Hepatocyte (in vitro differentiated cells): ENCODE measurements around the gene DCDC2. TPM values are rescaled to one million over a fixed set of nuclear protein-coding genes. Genes with fewer than 3 reads are reported as not detected.
A peak's percentile ranks its signal among the peaks of the same experiment; 100 is the strongest.
"Not testable (repeated sequence)": the region's sequence is repeated elsewhere in the genome, so short reads cannot be mapped to it uniquely, and the experiment has no call there.

Experiments
- DNase-seq: peaks from one replicate; pipeline ENCODE4 v3.0.0-alpha.2; 2016; ENCODE audit warnings: low spot score
- H2AFZ ChIP-seq: fragments of 200-600 bp; sonication (generic); 2 replicates; pipeline ENCODE4 v1.6.0; 2016; ENCODE audit warnings: antibody characterized with exemption, mild to moderate bottlenecking
- H3K27ac ChIP-seq: fragments of 200-600 bp; sonication (generic); 2 replicates; pipeline ENCODE4 v1.5.1; 2016; ENCODE audit warnings: mild to moderate bottlenecking
- H3K27me3 ChIP-seq: fragments of 200-600 bp; sonication (generic); 2 replicates; pipeline ENCODE4 v1.6.1; 2016
- H3K36me3 ChIP-seq: fragments of 200-600 bp; sonication (generic); replicated peaks from 2 replicates; pipeline ENCODE4 v1.5.1; 2016; ENCODE audit warnings: low read depth; ENCODE audit not compliant: insufficient read depth
- H3K4me1 ChIP-seq: fragments of 200-600 bp; sonication (generic); 2 replicates; pipeline ENCODE4 v1.5.1; 2016; ENCODE audit warnings: mild to moderate bottlenecking, moderate library complexity; ENCODE audit not compliant: insufficient read depth
- H3K4me2 ChIP-seq: fragments of 200-600 bp; sonication (generic); 2 replicates; pipeline ENCODE4 v1.6.0; 2016
- H3K4me3 ChIP-seq: fragments of 200-600 bp; sonication (generic); 2 replicates; pipeline ENCODE4 v1.5.1; 2016; ENCODE audit warnings: mild to moderate bottlenecking
- H3K79me2 ChIP-seq: fragments of 200-600 bp; sonication (generic); 2 replicates; pipeline ENCODE4 v1.6.0; 2017; ENCODE audit warnings: mild to moderate bottlenecking
- H3K9me2 ChIP-seq: fragments of 200-600 bp; sonication (generic); replicated peaks from 2 replicates; pipeline ENCODE4 v1.6.0; 2017; ENCODE audit warnings: mild to moderate bottlenecking; ENCODE audit not compliant: insufficient read depth
- H3K9me3 ChIP-seq: fragments of 200-600 bp; sonication (generic); 2 replicates; pipeline ENCODE4 v1.5.1; 2016; ENCODE audit warnings: low read depth, mild to moderate bottlenecking
- H4K20me1 ChIP-seq: fragments of 200-600 bp; sonication (generic); 2 replicates; pipeline ENCODE4 v1.6.0; 2016; ENCODE audit warnings: mild to moderate bottlenecking; ENCODE audit not compliant: insufficient read depth, poor library complexity, severe bottlenecking
- EZH2 ChIP-seq: fragments of 200-600 bp; sonication (generic); IDR thresholded peaks from 2 replicates; pipeline ENCODE4 v1.6.1; 2016; ENCODE audit warnings: antibody characterized with exemption, mild to moderate bottlenecking, borderline replicate concordance
- EZH2phosphoT487 ChIP-seq: fragments of 200-600 bp; sonication (generic); IDR thresholded peaks from one replicate; pipeline ENCODE4 v1.6.1; 2018; ENCODE audit warnings: antibody characterized with exemption, mild to moderate bottlenecking, low read depth, moderate library complexity; ENCODE audit not compliant: unreplicated experiment, severe bottlenecking
- WGBS: methylation state at CpG from one replicate; pipeline ENCODE4 v1.1.6; 2016; ENCODE audit warnings: low lambda C conversion rate; ENCODE audit errors: missing lambda C conversion rate; 5-methylcytosine and 5-hydroxymethylcytosine counted together
- polyA plus RNA-seq: library from polyadenylated mRNA; unstranded; fragments of >200 nt; fragmentation: Nextera tagmentation; extraction: Ambion mirVana; gene quantifications from 2 replicates; pipeline ENCODE4 v1.2.1, GENCODE V29; 2016
- total RNA-seq: library from RNA; depleted of rRNA; stranded (reverse); fragments of >200 nt; gene quantifications from 2 replicates; pipeline ENCODE4 v1.2.3, GENCODE V29; 2014
- TF ChIP-seq, protein P1 (sequence below): fragments of 200-600 bp; sonication (generic); IDR thresholded peaks from 2 replicates; pipeline ENCODE4 v1.5.1; 2016; ENCODE audit warnings: antibody characterized with exemption, mild to moderate bottlenecking; ENCODE audit not compliant: poor library complexity

The DCDC2 gene
- total and polyA plus RNA-seq, 2 experiments from 2014 or later = 2.7 to 4.7 TPM

- H4K20me1 ChIP-seq = no peaks in the 10 kb centered on the region
- H3K9me2 ChIP-seq = no peaks in the 10 kb centered on the region
- H3K36me3 ChIP-seq = no peaks in the 10 kb centered on the region
- H3K4me1 ChIP-seq = peaks cover 20% of the 10 kb centered on the region
- no peak overlapping the region for H3K4me2 ChIP-seq
- H3K27ac ChIP-seq = peak overlapping the region; percentile 52
- H3K79me2 ChIP-seq = no peaks in the 10 kb centered on the region
- no peak overlapping the region for H3K4me3 ChIP-seq
- H3K9me3 ChIP-seq = no peaks in the 10 kb centered on the region
- peak; percentile 6 for DNase-seq
- H2AFZ ChIP-seq = no peak overlapping the region
- no peak for TF ChIP-seq EZH2phosphoT487
- no peak for TF ChIP-seq EZH2
- TF ChIP-seq, protein P1, sequence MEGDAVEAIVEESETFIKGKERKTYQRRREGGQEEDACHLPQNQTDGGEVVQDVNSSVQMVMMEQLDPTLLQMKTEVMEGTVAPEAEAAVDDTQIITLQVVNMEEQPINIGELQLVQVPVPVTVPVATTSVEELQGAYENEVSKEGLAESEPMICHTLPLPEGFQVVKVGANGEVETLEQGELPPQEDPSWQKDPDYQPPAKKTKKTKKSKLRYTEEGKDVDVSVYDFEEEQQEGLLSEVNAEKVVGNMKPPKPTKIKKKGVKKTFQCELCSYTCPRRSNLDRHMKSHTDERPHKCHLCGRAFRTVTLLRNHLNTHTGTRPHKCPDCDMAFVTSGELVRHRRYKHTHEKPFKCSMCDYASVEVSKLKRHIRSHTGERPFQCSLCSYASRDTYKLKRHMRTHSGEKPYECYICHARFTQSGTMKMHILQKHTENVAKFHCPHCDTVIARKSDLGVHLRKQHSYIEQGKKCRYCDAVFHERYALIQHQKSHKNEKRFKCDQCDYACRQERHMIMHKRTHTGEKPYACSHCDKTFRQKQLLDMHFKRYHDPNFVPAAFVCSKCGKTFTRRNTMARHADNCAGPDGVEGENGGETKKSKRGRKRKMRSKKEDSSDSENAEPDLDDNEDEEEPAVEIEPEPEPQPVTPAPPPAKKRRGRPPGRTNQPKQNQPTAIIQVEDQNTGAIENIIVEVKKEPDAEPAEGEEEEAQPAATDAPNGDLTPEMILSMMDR = no peak
- WGBS = 42% methylated on average over 8 of the region's 8 CpGs
- H3K27me3 ChIP-seq = no peaks in the 10 kb centered on the region
Measured at GRCh38 chr6:24147511-24148153, 210.2 kb downstream of the DCDC2 start.

- no peak for TF ChIP-seq EZH2
- 90% methylated on average over 3 of the region's 3 CpGs for WGBS
Measured at GRCh38 chr6:24146871-24147270, 211.0 kb downstream of the DCDC2 start.

DNA sequence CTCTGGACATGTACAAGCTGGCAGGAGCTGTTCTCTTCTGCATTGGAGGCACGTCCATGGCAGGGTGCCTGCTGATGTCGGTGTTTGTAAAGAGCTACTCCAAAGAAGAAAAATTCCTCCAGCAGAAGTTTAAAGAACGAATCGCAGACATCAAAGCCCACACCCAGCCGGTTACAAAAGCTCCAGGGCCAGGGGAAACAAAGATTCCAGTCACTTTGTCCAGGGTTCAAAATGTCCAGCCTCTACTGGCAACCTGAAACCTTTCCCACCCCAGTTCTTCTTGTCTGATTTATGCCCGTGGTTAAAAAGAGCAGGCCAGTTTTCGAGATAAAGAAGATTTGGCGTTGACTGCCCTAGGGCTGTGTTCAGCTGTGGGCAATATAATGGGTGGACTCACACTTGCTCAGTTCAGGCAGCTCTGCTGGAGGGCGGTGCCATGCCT lies 212.1 kb downstream of the DCDC2 start:
- no peak for DNase-seq
- Histone ChIP-seq H3K9me3 (no peaks in the 10 kb centered on the region), H3K4me1 (peaks cover 20% of the 10 kb centered on the region), H3K27me3 (no peaks in the 10 kb centered on the region), H3K4me3 (no peak overlapping the region), H2AFZ (no peak overlapping the region), H3K9me2 (no peaks in the 10 kb centered on the region), H3K4me2 (no peak overlapping the region), H3K27ac (no peak overlapping the region), H3K79me2 (no peaks in the 10 kb centered on the region), H3K36me3 (no peaks in the 10 kb centered on the region), H4K20me1 (no peaks in the 10 kb centered on the region)
- WGBS = 50% methylated on average over 9 of the region's 9 CpGs
- TF ChIP-seq, protein P1 = no peak
- no peak for TF ChIP-seq EZH2phosphoT487

More at GRCh38 chr6:24146871-24147270, 211.0 kb downstream of the DCDC2 start:
- H3K4me3 ChIP-seq = no peak overlapping the region
- no peaks in the 10 kb centered on the region for H3K27me3 ChIP-seq
- H3K9me2 ChIP-seq = no peaks in the 10 kb centered on the region
- no peak overlapping the region for H2AFZ ChIP-seq
- no peak overlapping the region for H3K27ac ChIP-seq
- H3K4me2 ChIP-seq = no peak overlapping the region
- H4K20me1 ChIP-seq = no peaks in the 10 kb centered on the region
- H3K79me2 ChIP-seq = no peaks in the 10 kb centered on the region
- DNase-seq = no peak
- H3K9me3 ChIP-seq = no peaks in the 10 kb centered on the region
- H3K36me3 ChIP-seq = no peaks in the 10 kb centered on the region
- H3K4me1 ChIP-seq = peaks cover 20% of the 10 kb centered on the region

DNA sequence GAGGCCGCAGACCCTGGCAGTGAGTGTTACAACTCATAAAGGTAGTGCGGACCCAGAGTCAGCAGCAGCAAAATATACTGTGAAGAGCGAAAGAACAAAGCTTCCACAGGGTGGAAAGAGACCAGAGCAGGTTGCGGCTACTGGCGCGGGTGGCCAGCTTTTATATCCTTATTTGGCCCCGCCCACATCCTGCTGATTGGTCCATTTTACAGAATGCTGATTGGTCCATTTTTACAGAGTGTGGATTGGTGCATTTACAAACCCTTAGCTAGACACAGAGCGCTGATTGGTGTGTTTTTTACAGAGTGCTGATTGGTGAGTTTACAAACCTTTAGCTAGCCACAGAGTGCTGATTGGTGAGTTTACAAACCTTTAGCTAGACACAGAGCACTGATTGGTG lies 215.1 kb downstream of the DCDC2 start:
- 94% methylated on average over 8 of the region's 8 CpGs for WGBS
- H3K4me3 ChIP-seq, H2AFZ ChIP-seq, H3K36me3 ChIP-seq, H3K9me3 ChIP-seq, H3K4me1 ChIP-seq, H3K27ac ChIP-seq, DNase-seq, H3K4me2 ChIP-seq, H3K79me2 ChIP-seq, H3K27me3 ChIP-seq, H3K9me2 ChIP-seq, H4K20me1 ChIP-seq: not testable (repeated sequence)
